Heart right ventricle (tissue), 16 donors: ENCODE data around the gene TBXAS1. TPM values are rescaled to one million over a fixed set of nuclear protein-coding genes. Genes with fewer than 3 reads are reported as not detected.

Experiments used
- ATAC-seq, 8 donors: fragments of 200-7000 bp; cut with Tn5 transposase; one replicate each; pipeline ENCODE4 v1.9.1; 2020; ENCODE audit warnings: mild to moderate bottlenecking in 8 of 8, moderate library complexity in 8 of 8, moderate number of reproducible peaks in 1 of 8
- DNase-seq, 2 donors: peaks; one replicate each; pipeline ENCODE4 v3.0.0-alpha.2; 2020
- H3K27ac ChIP-seq, 10 donors: fragments of 200-600 bp; sonication (generic) in 2 of 10; one replicate each; pipeline versions ENCODE4 v1.5.0 to v1.8.0; 2020 to 2022; ENCODE audit warnings: mild to moderate bottlenecking in 3 of 10
- H3K27me3 ChIP-seq, 7 donors: fragments of 200-600 bp; one replicate each; pipeline ENCODE4 v1.8.0; 2021 to 2022; ENCODE audit warnings: mild to moderate bottlenecking in 2 of 7
- H3K36me3 ChIP-seq, 9 donors: fragments of 200-600 bp; sonication (generic) in 1 of 9; one replicate each; pipeline versions ENCODE4 v1.5.0 to v1.8.0; 2020 to 2022; ENCODE audit warnings: mild to moderate bottlenecking in 2 of 9
- H3K4me1 ChIP-seq, 9 donors: fragments of 200-600 bp; sonication (generic) in 1 of 9; one replicate each; pipeline versions ENCODE4 v1.5.0 to v1.8.0; 2020 to 2022; ENCODE audit warnings: mild to moderate bottlenecking in 4 of 9
- H3K4me3 ChIP-seq, 10 donors: fragments of 200-600 bp; sonication (generic) in 2 of 10; one replicate each; pipeline versions ENCODE4 v1.5.0 to v1.8.0; 2020 to 2022; ENCODE audit warnings: mild to moderate bottlenecking in 7 of 10, moderate library complexity in 2 of 10
- H3K9me3 ChIP-seq, 11 donors: fragments of 200-600 bp in 10 of 11; sonication (generic) in 2 of 11; one replicate each; pipeline versions ENCODE4 v1.5.0 to v1.8.0; 2013 to 2022; ENCODE audit warnings: mild to moderate bottlenecking in 2 of 11, control low read depth in 1 of 11, moderate library complexity in 1 of 11
- WGBS, 2 donors: extraction: QIAGEN DNeasy Blood & Tissue Kit; methylation state at CpG; one replicate each; pipeline ENCODE4 v1.1.7; 2013; ENCODE audit warnings: inconsistent platforms in 1 of 2; 5-methylcytosine and 5-hydroxymethylcytosine counted together
- intact Hi-C, 10 donors: fragments of 100-400 bp; cut with DNase I; formaldehyde crosslinking; loops; one replicate each; pipeline versions ENCODE4 v1.11.1 to v1.14.2; 2022
- polyA plus RNA-seq, 2 donors: library from polyadenylated mRNA; stranded (reverse); fragments of 200-250 nt; gene quantifications; one replicate each; pipeline ENCODE4 v1.2.3, GENCODE V29; 2013
- total RNA-seq, 10 donors: library from RNA; stranded (reverse); fragmentation: NEBNext Ultra II Directional in 3 of 10; extraction: Animal tissue kit (Norgen Biotek cat#: 25700) in 3 of 10; gene quantifications; one replicate each; pipeline versions ENCODE4 v1.2.1 to v1.2.4, GENCODE V29; 2021 to 2023
- TF ChIP-seq, protein P1 (sequence below), 9 donors: fragments of 200-600 bp; sonication (generic) in 2 of 9; IDR thresholded peaks; one replicate each; pipeline versions ENCODE4 v1.5.0 to v1.8.0; 2021 to 2022; ENCODE audit warnings: antibody characterized with exemption in 9 of 9, mild to moderate bottlenecking in 5 of 9, moderate library complexity in 1 of 9
- donor health status: Arrhythmogenic right ventricular cardiomyopathy.
- donor health status: ischemic (EF 13 %, LVEDD 7.1; RV severe dilation, severe dysfunction).
- donor health status: healthy with polysubstance abuse.
- donor health status: DM: no; HTN: yes; CAD: no.
- donor health status: DM: no; HTN: no; CAD: no.
- donor health status: ischemic (EF 25% LVEDD 6.9; RV normal size, moderate dysfunction).
- donor health status: ischemic (EF 25% LVEDD 5.7; RV mildly dilated, moderate dysfunction).
- donor health status: healthy.
- donor health status: DM: yes; HTN: yes; CAD: no.
- donor health status: Ischemic cardiomyopathy.
- donor health status: ischemic (EF 35%, LVEDD 5.7; RV mildly dilated, moderate dysfunction).
- donor health status: nonischemic (EF 11% LVEDD 7.7; RV severe dilation, severe dysfunction).
- donor health status: DM: yes; HTN: yes; CAD: no.
- donor health status: PGD.
- donor health status: ischemic (EF 29% LVEDD 5.4; RV normal size, mild dysfunction).
- donor health status: nonischemic (EF 23%, LVEDD 6.1; RV moderate dilation, normal function).

The TBXAS1 gene
- total and polyA plus RNA-seq, 12 donors = 1.7 to 17.7 (median 3.7) TPM

DNA sequence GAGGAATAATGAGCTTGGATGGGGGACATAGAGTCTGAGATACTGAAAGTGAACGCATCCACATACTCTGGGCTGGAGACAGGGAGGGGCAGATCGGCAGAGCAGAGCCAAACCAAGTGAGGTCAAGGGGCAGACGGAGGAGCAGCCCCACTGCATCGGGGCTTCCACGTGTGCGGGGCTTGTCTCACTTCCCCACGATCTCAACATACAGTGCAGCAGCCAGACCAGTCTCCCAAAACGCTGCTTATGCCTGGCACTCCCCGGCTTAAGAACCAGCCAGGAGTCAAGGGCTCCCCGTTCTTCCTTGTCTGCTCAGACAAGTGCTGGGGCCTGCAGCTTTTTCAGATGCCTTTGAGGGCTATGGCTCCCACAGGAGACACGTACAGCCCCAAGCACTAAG lies 190.1 kb downstream of the TBXAS1 start:
- DNase-seq (no peak), ATAC-seq (no peak)
- intact Hi-C loops = no loop called here
- TF ChIP-seq, protein P1, sequence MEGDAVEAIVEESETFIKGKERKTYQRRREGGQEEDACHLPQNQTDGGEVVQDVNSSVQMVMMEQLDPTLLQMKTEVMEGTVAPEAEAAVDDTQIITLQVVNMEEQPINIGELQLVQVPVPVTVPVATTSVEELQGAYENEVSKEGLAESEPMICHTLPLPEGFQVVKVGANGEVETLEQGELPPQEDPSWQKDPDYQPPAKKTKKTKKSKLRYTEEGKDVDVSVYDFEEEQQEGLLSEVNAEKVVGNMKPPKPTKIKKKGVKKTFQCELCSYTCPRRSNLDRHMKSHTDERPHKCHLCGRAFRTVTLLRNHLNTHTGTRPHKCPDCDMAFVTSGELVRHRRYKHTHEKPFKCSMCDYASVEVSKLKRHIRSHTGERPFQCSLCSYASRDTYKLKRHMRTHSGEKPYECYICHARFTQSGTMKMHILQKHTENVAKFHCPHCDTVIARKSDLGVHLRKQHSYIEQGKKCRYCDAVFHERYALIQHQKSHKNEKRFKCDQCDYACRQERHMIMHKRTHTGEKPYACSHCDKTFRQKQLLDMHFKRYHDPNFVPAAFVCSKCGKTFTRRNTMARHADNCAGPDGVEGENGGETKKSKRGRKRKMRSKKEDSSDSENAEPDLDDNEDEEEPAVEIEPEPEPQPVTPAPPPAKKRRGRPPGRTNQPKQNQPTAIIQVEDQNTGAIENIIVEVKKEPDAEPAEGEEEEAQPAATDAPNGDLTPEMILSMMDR (IDR thresholded peaks at IDR 0.05) = no peak
- Histone ChIP-seq H3K4me1 (no peaks in the 10 kb centered on the region), H3K36me3 (peaks cover 0 to 57% (median 4%) of the 10 kb centered on the region in 9 donors), H3K27me3 (no peaks in the 10 kb centered on the region), H3K9me3 (no peaks in the 10 kb centered on the region), H3K4me3 (no peak overlapping the region), H3K27ac (no peak overlapping the region)
- WGBS, 2 donors = 60 to 65% methylated on average over 11 of the region's 11 CpGs

DNA sequence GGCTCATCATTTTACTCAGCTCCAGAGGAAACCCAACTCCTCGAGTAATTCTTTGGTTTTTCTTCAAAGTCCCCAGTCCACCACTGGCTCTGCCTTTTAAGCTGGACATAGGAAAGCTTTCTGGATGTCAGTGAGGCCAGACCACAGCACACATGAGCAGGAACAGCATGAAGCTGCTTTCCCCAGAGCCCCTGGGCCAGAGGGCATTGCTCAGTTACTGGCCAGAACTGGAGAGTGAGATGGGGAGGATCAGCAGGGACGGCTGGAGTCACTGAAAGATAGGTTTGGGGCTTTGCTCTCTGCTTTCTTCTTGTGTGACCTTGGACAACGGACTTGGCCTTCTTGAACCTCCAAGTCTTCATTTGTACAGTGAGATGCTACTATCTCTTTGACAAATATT lies 190.5 kb downstream of the TBXAS1 start:
- Histone ChIP-seq H3K4me1 (no peaks in the 10 kb centered on the region), H3K27me3 (no peaks in the 10 kb centered on the region), H3K9me3 (no peaks in the 10 kb centered on the region), H3K36me3 (peaks cover 0 to 61% (median 8%) of the 10 kb centered on the region in 9 donors), H3K4me3 (no peak overlapping the region), H3K27ac (no peak overlapping the region)
- WGBS, 2 donors = 70 to 77% methylated on average over 3 of the region's 3 CpGs
- DNase-seq = no peak
- intact Hi-C loops = no loop called here
- TF ChIP-seq, protein P1 (IDR thresholded peaks at IDR 0.05) = no peak
- ATAC-seq = no peak

DNA sequence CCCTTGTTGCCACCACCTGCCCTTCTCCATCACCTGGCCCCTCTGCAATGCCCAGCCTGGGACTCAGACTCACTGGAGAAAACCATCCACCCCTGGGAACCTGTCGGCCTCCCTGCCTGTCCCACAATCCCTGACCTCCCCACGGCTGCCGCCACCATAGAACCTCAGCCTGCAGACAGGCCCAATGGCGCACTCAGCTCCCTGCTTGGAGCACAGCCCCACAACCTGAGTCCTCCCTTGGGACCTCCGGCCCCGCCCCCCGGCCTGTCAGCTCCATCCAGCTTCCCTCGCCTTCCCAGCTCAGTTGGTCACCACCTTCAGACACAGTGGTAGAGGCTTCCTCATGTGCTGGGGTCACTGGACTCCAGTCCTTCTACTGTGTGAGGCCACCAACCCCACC lies 192.5 kb downstream of the TBXAS1 start:
- DNase-seq = no peak
- WGBS, 2 donors = 95 to 98% methylated on average over 8 of the region's 8 CpGs

DNA sequence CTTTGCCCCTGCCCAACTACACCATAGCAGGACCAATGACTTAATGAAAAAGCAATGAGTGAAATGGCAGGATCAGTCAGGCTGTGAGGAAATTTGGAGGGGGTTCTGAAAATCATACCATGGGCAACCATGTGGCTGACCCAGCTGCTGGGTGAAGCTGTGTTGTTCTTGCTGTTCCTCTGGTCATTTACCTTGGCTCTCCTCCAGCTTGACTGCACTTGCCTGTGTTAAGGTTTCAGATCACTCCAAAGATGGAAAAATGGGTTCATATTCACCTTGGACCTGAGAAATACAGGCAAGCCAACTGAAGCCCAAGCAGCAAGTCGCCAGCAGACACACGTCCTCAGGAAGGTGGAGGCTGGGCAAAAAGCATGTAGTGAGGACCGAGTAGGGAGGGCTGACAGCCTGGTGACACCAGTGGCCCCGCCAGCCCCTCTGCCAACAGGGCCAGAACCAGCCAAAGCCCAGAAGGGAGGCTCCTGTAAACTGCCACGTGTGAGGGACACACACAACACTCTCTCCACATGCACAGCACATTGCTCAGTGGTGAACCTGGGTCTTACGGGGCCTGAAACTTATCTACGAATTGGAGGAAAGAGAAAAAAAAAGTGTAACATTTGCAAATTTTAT lies 193.6 kb downstream of the TBXAS1 start:
- H3K4me1 ChIP-seq = no peaks in the 10 kb centered on the region
- ATAC-seq (no peak), DNase-seq (no peak)
- H3K9me3 ChIP-seq = no peaks in the 10 kb centered on the region
- TF ChIP-seq, protein P1 (IDR thresholded peaks at IDR 0.05) = no peak
- no peaks in the 10 kb centered on the region for H3K27me3 ChIP-seq
- H3K36me3 ChIP-seq = peaks cover 0 to 77% (median 33%) of the 10 kb centered on the region in 9 donors
- no peak overlapping the region for H3K4me3 ChIP-seq
- intact Hi-C loops = no loop called here
- H3K27ac ChIP-seq = no peak overlapping the region
- 80 to 84% methylated on average over 7 of the region's 7 CpGs for WGBS, 2 donors

More for the DNA sequence above, 192.5 kb downstream of the TBXAS1 start:
- peaks cover 0 to 77% (median 25%) of the 10 kb centered on the region in 9 donors for H3K36me3 ChIP-seq
- H3K27ac ChIP-seq = no peak overlapping the region
- ATAC-seq = no peak
- no peaks in the 10 kb centered on the region for H3K9me3 ChIP-seq
- H3K4me1 ChIP-seq = no peaks in the 10 kb centered on the region
- TF ChIP-seq, protein P1 (IDR thresholded peaks at IDR 0.05) = no peak
- H3K4me3 ChIP-seq = no peak overlapping the region
- intact Hi-C loops = no loop called here
- H3K27me3 ChIP-seq = no peaks in the 10 kb centered on the region
